B cell (primary cell): Measurements from ENCODE around the gene YES1. TPM values are rescaled to one million over a fixed set of nuclear protein-coding genes. Genes with fewer than 3 reads are reported as not detected.

Experiments used
- ATAC-seq: fragments of 200-7000 bp; cut with Tn5 transposase; one replicate; pipeline ENCODE4 v1.10.0; 2021; ENCODE audit warnings: low read depth, mild to moderate bottlenecking, moderate number of reproducible peaks, moderate library complexity
- CTCF ChIA-PET: fragments of 350-600 bp; sonication (Branson Sonifier 250); formaldehyde crosslinking; loops from one replicate; lab custom pipeline; 2021; ENCODE audit warnings: antibody characterized with exemption, inconsistent platforms; lab: Charles Lee
- POLR2A ChIA-PET: fragments of 350-600 bp; sonication (Branson Sonifier 250); formaldehyde crosslinking; loops from one replicate; lab custom pipeline; 2021; ENCODE audit warnings: antibody characterized with exemption; lab: Charles Lee
- DNase-seq: peaks from one replicate; pipeline ENCODE4 v3.0.0; 2013
- H2AFZ ChIP-seq: 2 replicates; pipeline ENCODE4 v1.6.1; 2012; ENCODE audit warnings: mild to moderate bottlenecking, low read depth, low read length; ENCODE audit not compliant: insufficient read depth, poor library complexity, severe bottlenecking
- H3K27ac ChIP-seq, 2 donors: 1 replicate in 1 of 2; 2 replicates in 1 of 2; pipeline ENCODE4 v1.5.1; 2012 to 2013; ENCODE audit warnings: low read length in 2 of 2, mild to moderate bottlenecking in 2 of 2, moderate library complexity in 1 of 2
- H3K27me3 ChIP-seq, 4 experiments: fragments of 200-600 bp in 1 of 4; sonication (generic) in 1 of 4; replicated peaks in 1 of 4; 1 replicate in 2 of 4; 2 replicates in 2 of 4; pipeline versions ENCODE4 v1.6.1 to v1.7.0; 2013 to 2016; ENCODE audit warnings: low read length in 3 of 4, mild to moderate bottlenecking in 2 of 4, mixed read lengths in 1 of 4, moderate library complexity in 1 of 4; ENCODE audit not compliant: insufficient read depth in 4 of 4, control insufficient read depth in 3 of 4; ENCODE audit errors: control extremely low read depth in 1 of 4
- H3K36me3 ChIP-seq, 2 experiments: replicated peaks in 1 of 2; 1 replicate in 1 of 2; 2 replicates in 1 of 2; pipeline versions ENCODE4 v1.6.1 to v1.7.1; 2013; ENCODE audit warnings: low read length in 1 of 2; ENCODE audit not compliant: insufficient read depth in 2 of 2, control insufficient read depth in 1 of 2; ENCODE audit errors: control extremely low read depth in 1 of 2, extremely low read depth in 1 of 2
- H3K4me1 ChIP-seq, 2 donors: fragments of 200-600 bp in 1 of 2; sonication (generic) in 1 of 2; 1 replicate in 1 of 2; 2 replicates in 1 of 2; pipeline versions ENCODE4 v1.5.1 to v1.6.1; 2013 to 2017; ENCODE audit warnings: low read length in 2 of 2; ENCODE audit not compliant: control insufficient read depth in 2 of 2, insufficient read depth in 2 of 2
- H3K4me2 ChIP-seq: replicated peaks from 2 replicates; pipeline ENCODE3; 2012; ENCODE audit warnings: mild to moderate bottlenecking, low read depth, low read length; ENCODE audit not compliant: poor library complexity, severe bottlenecking
- H3K4me3 ChIP-seq, 5 experiments: fragments of 200-600 bp in 1 of 5; sonication (generic) in 1 of 5; 1 replicate in 3 of 5; 2 replicates in 2 of 5; pipeline versions ENCODE4 v1.5.1 to v1.7.0; 2011 to 2016; ENCODE audit warnings: low read length in 4 of 5, mild to moderate bottlenecking in 4 of 5, low read depth in 2 of 5, control low read depth in 1 of 5, moderate library complexity in 1 of 5; ENCODE audit not compliant: insufficient read depth in 1 of 5; ENCODE audit errors: control extremely low read depth in 1 of 5, extremely low read depth in 1 of 5
- H3K79me2 ChIP-seq: fragments of 200-600 bp; sonication (generic); one replicate; pipeline ENCODE4 v1.6.0; 2016; ENCODE audit warnings: low read length; ENCODE audit not compliant: control insufficient read depth, insufficient read depth
- H3K9ac ChIP-seq: fragments of 200-600 bp; sonication (generic); 2 replicates; pipeline ENCODE4 v1.6.1; 2017; ENCODE audit warnings: mild to moderate bottlenecking, low read length, moderate library complexity
- H3K9me3 ChIP-seq, 3 donors: one replicate each; pipeline versions ENCODE4 v1.6.1 to v1.7.1; 2013; ENCODE audit warnings: low read length in 2 of 3; ENCODE audit not compliant: control insufficient read depth in 2 of 3, insufficient read depth in 1 of 3; ENCODE audit errors: control extremely low read depth in 1 of 3
- H4K20me1 ChIP-seq: 2 replicates; pipeline ENCODE4 v1.6.0; 2012; ENCODE audit warnings: mild to moderate bottlenecking, low read length; ENCODE audit not compliant: insufficient read depth, control insufficient read depth, poor library complexity, severe bottlenecking
- H3K27ac Mint-ChIP-seq: one replicate; pipeline ENCODE4 v1.8.0; 2021; ENCODE audit warnings: mixed read lengths
- H3K27me3 Mint-ChIP-seq: one replicate; pipeline ENCODE4 v1.8.0; 2021; ENCODE audit warnings: mixed read lengths
- H3K4me1 Mint-ChIP-seq: one replicate; pipeline ENCODE4 v1.8.0; 2021; ENCODE audit warnings: mixed read lengths
- H3K4me3 Mint-ChIP-seq: one replicate; pipeline ENCODE4 v1.8.0; 2021; ENCODE audit warnings: mixed read lengths
- H3K9me3 Mint-ChIP-seq: one replicate; pipeline ENCODE4 v1.8.0; 2022; ENCODE audit warnings: mixed read lengths; ENCODE audit not compliant: insufficient read depth
- EZH2 ChIP-seq: IDR thresholded peaks from 2 replicates; pipeline ENCODE4 v1.6.1; 2012; ENCODE audit warnings: borderline replicate concordance, low read depth, mild to moderate bottlenecking, moderate library complexity, low read length; ENCODE audit not compliant: insufficient read depth, poor library complexity, severe bottlenecking
- WGBS: methylation state at CpG from one replicate; pipeline ENCODE4 v1.1.5; 2013; ENCODE audit warnings: missing lambda C conversion rate; ENCODE audit not compliant: insufficient coverage; 5-methylcytosine and 5-hydroxymethylcytosine counted together
- intact Hi-C: fragments of 100-400 bp; cut with micrococcal nuclease; formaldehyde crosslinking; loops from one replicate; pipeline ENCODE4 v1.10.0; 2022
- polyA plus RNA-seq: library from polyadenylated mRNA; depleted of rRNA; stranded (reverse); fragments of >200 nt; gene quantifications from 2 replicates; pipeline ENCODE4 v1.2.3, GENCODE V29; 2012
- total RNA-seq, 2 donors: library from RNA; stranded (reverse); fragments of 120-200 nt in 1 of 2; gene quantifications; 1 replicate in 1 of 2; 2 replicates in 1 of 2; pipeline versions ENCODE4 v1.2.3 to v1.2.4, GENCODE V29; 2013 to 2022
- TF ChIP-seq, protein P1 (sequence below): fragments of 200-600 bp; IDR thresholded peaks from one replicate; pipeline ENCODE4 v1.8.0; 2022; ENCODE audit warnings: antibody characterized with exemption, mild to moderate bottlenecking

YES1 gene
- total and polyA plus RNA-seq, 2 donors (not counting 1 experiment from before 2014, with no cell fraction given) = 0.30 TPM; not detected in 1

GRCh38 chr18:692824-693223, 119.2 kb downstream of the YES1 start:
- TF ChIP-seq, protein P1, sequence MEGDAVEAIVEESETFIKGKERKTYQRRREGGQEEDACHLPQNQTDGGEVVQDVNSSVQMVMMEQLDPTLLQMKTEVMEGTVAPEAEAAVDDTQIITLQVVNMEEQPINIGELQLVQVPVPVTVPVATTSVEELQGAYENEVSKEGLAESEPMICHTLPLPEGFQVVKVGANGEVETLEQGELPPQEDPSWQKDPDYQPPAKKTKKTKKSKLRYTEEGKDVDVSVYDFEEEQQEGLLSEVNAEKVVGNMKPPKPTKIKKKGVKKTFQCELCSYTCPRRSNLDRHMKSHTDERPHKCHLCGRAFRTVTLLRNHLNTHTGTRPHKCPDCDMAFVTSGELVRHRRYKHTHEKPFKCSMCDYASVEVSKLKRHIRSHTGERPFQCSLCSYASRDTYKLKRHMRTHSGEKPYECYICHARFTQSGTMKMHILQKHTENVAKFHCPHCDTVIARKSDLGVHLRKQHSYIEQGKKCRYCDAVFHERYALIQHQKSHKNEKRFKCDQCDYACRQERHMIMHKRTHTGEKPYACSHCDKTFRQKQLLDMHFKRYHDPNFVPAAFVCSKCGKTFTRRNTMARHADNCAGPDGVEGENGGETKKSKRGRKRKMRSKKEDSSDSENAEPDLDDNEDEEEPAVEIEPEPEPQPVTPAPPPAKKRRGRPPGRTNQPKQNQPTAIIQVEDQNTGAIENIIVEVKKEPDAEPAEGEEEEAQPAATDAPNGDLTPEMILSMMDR = no peak
- no peak for TF ChIP-seq EZH2

GRCh38 chr18:688323-688722, 123.7 kb downstream of the YES1 start:
- no peak for DNase-seq
- H3K27me3 ChIP-seq = no peaks in the 10 kb centered on the region
- no peaks in the 10 kb centered on the region for H3K79me2 ChIP-seq
- H3K27ac ChIP-seq = no peak overlapping the region
- ChIA-PET CTCF (no interaction called here), POLR2A (no interaction called here)
- TF ChIP-seq, protein P1 = no peak
- TF ChIP-seq EZH2 = no peak
- H2AFZ ChIP-seq = no peak overlapping the region
- H3K27ac Mint-ChIP-seq = no peak overlapping the region
- H3K9me3 ChIP-seq = no peaks in the 10 kb centered on the region
- no peaks in the 10 kb centered on the region for H3K9me3 Mint-ChIP-seq
- H3K4me2 ChIP-seq = no peak overlapping the region
- WGBS = 98% methylated on average over 5 of the region's 5 CpGs
- no peaks in the 10 kb centered on the region for H3K36me3 ChIP-seq
- intact Hi-C loops = no loop called here
- ATAC-seq = no peak
- no peaks in the 10 kb centered on the region for H3K27me3 Mint-ChIP-seq
- no peak overlapping the region for H3K9ac ChIP-seq
- H3K4me1 ChIP-seq = no peaks in the 10 kb centered on the region
- H3K4me3 Mint-ChIP-seq = no peak overlapping the region
- no peak overlapping the region for H3K4me3 ChIP-seq
- no peaks in the 10 kb centered on the region for H4K20me1 ChIP-seq
- no peaks in the 10 kb centered on the region for H3K4me1 Mint-ChIP-seq

More at GRCh38 chr18:692824-693223, 119.2 kb downstream of the YES1 start:
- Histone ChIP-seq H3K27ac (no peak overlapping the region), H3K79me2 (no peaks in the 10 kb centered on the region), H2AFZ (no peak overlapping the region), H3K27me3 (no peaks in the 10 kb centered on the region), H4K20me1 (no peaks in the 10 kb centered on the region), H3K4me2 (no peak overlapping the region), H3K4me1 (no peaks in the 10 kb centered on the region), H3K9ac (no peak overlapping the region), H3K36me3 (no peaks in the 10 kb centered on the region), H3K4me3 (no peak overlapping the region), H3K9me3 (no peaks in the 10 kb centered on the region)
- no peak overlapping the region for H3K27ac Mint-ChIP-seq
- 77% methylated on average over 6 of the region's 6 CpGs for WGBS
- no peaks in the 10 kb centered on the region for H3K9me3 Mint-ChIP-seq
- no peak for ATAC-seq
- ChIA-PET POLR2A (no interaction called here), CTCF (no interaction called here)
- H3K4me3 Mint-ChIP-seq = no peak overlapping the region
- no peaks in the 10 kb centered on the region for H3K27me3 Mint-ChIP-seq
- no peak for DNase-seq
- H3K4me1 Mint-ChIP-seq = no peaks in the 10 kb centered on the region
- intact Hi-C loops = no loop called here
